Mucosa of descending colon (tissue), 3 donors: ENCODE results near the gene ABLIM2. TPM values are rescaled to one million over a fixed set of nuclear protein-coding genes. Genes with fewer than 3 reads are reported as not detected.

Experiments
- ATAC-seq: fragments of 200-7000 bp; cut with Tn5 transposase; one replicate; pipeline ENCODE4 v1.9.1; 2020; ENCODE audit warnings: mild to moderate bottlenecking, moderate library complexity
- DNase-seq, 3 donors: peaks; one replicate each; pipeline ENCODE4 v3.0.0-alpha.2; 2020
- H3K36me3 ChIP-seq: fragments of 200-600 bp; one replicate; pipeline ENCODE4 v1.8.0; 2021; ENCODE audit warnings: low read depth, mild to moderate bottlenecking
- H3K4me1 ChIP-seq: fragments of 200-600 bp; one replicate; pipeline ENCODE4 v1.8.0; 2021; ENCODE audit warnings: low read depth, mild to moderate bottlenecking
- H3K4me3 ChIP-seq: fragments of 200-600 bp; one replicate; pipeline ENCODE4 v1.8.0; 2021; ENCODE audit warnings: mild to moderate bottlenecking
- H3K9me3 ChIP-seq: fragments of 200-600 bp; one replicate; pipeline ENCODE4 v1.8.0; 2021; ENCODE audit warnings: mild to moderate bottlenecking
- intact Hi-C, 2 donors: fragments of 100-400 bp; cut with DNase I in 1 of 2; cut with micrococcal nuclease in 1 of 2; formaldehyde crosslinking; loops; one replicate each; pipeline versions ENCODE4 v1.11.0 to v1.11.1; 2022; cut with DNase I, micrococcal nuclease
- total RNA-seq, 3 donors: library from RNA; stranded (reverse); fragmentation: NEBNext Ultra II Directional in 2 of 3; extraction: Animal tissue kit (Norgen Biotek cat#: 25700) in 2 of 3; gene quantifications; one replicate each; pipeline versions ENCODE4 v1.2.1 to v1.2.4, GENCODE V29; 2021 to 2023
- TF ChIP-seq, protein P1 (sequence below): fragments of 200-600 bp; IDR thresholded peaks from one replicate; pipeline ENCODE4 v1.8.0; 2022; ENCODE audit warnings: antibody characterized with exemption, mild to moderate bottlenecking
- donor health status: DM: no; HTN: no; CAD: no; lungs with moderate emphysema.
- donor health status: DM: no; HTN: no; CAD: no.
- donor health status: DM: no; HTN: yes; CAD: no.

Gene ABLIM2
- total RNA-seq, 3 donors from 2014 or later: 15.0 to 15.8 (median 15.5) TPM

DNA sequence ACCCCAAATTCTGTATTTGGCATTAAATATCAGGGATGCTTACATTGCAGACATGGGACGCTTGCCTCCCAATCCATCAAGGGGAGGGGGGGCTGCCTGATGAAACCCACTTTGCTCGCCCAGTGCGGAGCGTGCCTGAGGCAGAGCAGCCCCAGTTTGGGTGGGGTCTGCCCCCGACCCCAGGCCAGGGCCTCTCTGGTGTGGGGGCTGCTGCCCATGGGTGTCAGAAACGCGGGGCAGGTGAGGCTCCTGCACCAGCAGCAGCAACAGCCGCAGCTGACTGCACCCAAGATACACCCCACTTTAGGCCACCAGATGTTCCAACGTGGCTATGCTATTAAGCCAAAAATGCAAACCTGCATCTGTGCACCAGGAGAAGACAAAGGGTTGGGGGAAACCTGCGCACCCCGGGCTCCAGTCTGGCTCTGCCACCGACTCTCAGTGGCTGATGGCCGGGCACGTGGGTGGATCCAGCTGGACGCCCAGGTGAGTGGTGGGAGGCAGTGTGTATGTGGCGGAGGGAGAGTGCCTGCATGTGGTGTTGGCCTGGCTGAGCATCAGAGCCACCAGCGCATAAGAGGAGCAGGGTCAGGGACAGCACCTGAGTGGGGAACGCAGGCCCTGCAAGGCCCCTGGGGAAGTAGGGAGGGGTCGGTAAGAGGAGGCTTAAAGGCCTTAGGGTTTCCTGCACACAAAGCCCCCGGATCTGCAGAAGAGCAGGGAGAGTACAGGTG lies 86.2 kb downstream of the ABLIM2 start:
- no peaks in the 10 kb centered on the region for H3K9me3 ChIP-seq
- peak in 1 of 3 donors; percentile 8 for DNase-seq
- no peaks in the 10 kb centered on the region for H3K36me3 ChIP-seq
- ATAC-seq: no peak
- intact Hi-C loops: no loop called here
- TF ChIP-seq, protein P1, sequence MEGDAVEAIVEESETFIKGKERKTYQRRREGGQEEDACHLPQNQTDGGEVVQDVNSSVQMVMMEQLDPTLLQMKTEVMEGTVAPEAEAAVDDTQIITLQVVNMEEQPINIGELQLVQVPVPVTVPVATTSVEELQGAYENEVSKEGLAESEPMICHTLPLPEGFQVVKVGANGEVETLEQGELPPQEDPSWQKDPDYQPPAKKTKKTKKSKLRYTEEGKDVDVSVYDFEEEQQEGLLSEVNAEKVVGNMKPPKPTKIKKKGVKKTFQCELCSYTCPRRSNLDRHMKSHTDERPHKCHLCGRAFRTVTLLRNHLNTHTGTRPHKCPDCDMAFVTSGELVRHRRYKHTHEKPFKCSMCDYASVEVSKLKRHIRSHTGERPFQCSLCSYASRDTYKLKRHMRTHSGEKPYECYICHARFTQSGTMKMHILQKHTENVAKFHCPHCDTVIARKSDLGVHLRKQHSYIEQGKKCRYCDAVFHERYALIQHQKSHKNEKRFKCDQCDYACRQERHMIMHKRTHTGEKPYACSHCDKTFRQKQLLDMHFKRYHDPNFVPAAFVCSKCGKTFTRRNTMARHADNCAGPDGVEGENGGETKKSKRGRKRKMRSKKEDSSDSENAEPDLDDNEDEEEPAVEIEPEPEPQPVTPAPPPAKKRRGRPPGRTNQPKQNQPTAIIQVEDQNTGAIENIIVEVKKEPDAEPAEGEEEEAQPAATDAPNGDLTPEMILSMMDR: no peak
- H3K4me1 ChIP-seq: no peaks in the 10 kb centered on the region
- no peak overlapping the region for H3K4me3 ChIP-seq

DNA sequence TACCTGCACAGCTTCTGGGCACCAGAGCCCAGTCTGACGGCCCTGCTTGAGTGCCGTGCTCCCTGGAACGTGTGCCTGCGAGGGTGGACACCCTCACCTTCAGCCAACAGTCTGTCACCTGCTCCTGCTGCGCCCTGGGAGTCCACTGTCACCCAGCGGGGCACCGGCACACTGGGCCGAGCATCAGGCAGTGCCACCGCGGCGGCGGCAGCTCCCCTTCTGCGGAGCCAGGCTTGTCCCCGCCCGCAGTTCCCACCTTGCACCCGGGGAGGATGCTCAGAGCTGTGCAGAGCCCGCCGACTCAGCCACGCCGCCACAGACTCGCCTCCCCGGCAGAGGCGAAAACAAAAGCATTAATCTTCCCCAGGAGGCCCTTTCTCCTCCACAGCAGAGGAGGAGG lies 86.8 kb downstream of the ABLIM2 start:
- DNase-seq (peak in 1 of 3 donors; percentile 8), ATAC-seq (no peak)
- TF ChIP-seq, protein P1: no peak
- Histone ChIP-seq H3K36me3 (no peaks in the 10 kb centered on the region), H3K4me1 (no peaks in the 10 kb centered on the region), H3K9me3 (no peaks in the 10 kb centered on the region), H3K4me3 (no peak overlapping the region)
- intact Hi-C loops: no loop called here

DNA sequence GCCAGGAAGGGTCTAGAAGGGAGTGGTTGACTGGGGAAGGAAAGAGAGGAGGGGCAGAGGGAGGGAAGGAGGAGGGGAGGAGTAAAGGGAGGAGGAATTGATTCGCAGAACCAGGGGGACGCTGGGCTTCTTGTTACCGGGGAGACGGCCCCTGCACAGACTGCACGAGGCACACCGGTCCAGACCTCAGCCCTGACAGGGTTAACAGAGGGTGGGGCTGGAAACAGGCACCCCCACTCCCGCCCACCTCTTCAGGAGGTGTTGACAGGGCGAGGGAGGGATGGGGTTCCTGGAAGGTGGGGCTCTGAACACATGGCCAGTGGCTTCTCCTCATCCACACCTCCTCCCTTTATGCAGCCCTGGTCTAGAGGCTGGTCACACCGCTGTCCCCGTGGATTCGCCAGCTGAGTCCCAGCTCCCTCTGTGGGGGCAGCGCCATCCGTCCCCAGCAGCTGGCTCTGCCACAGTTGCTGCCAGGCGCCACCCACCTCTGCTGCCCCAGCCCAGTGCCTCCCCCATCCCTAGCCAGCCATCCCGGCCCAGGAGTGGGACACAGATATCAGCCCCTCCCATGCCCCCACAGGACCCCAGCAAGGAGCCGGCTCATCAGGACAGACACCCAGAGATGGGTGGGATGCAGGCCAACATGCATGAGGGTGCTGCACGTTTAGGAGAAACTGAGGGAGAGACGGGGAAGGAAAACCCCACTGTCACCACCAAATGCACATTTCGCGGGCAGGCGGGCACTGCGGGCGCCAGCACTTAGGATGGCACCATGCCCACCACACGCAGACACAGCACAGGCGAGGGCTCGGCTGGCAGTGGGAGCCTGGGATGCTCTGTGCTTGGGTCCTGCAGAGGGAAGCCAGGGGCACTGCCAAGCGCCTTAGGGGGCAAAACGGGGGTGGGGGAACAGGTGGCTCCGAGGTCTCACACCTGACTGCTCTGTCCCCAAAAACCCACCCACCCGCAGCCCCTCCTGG lies 87.6 kb downstream of the ABLIM2 start:
- no peaks in the 10 kb centered on the region for H3K9me3 ChIP-seq
- H3K4me1 ChIP-seq: no peaks in the 10 kb centered on the region
- ATAC-seq: no peak
- DNase-seq: peak in 1 of 3 donors; percentile 15
- no peak overlapping the region for H3K4me3 ChIP-seq
- intact Hi-C loops: no loop called here
- TF ChIP-seq, protein P1: no peak
- H3K36me3 ChIP-seq: no peaks in the 10 kb centered on the region

DNA sequence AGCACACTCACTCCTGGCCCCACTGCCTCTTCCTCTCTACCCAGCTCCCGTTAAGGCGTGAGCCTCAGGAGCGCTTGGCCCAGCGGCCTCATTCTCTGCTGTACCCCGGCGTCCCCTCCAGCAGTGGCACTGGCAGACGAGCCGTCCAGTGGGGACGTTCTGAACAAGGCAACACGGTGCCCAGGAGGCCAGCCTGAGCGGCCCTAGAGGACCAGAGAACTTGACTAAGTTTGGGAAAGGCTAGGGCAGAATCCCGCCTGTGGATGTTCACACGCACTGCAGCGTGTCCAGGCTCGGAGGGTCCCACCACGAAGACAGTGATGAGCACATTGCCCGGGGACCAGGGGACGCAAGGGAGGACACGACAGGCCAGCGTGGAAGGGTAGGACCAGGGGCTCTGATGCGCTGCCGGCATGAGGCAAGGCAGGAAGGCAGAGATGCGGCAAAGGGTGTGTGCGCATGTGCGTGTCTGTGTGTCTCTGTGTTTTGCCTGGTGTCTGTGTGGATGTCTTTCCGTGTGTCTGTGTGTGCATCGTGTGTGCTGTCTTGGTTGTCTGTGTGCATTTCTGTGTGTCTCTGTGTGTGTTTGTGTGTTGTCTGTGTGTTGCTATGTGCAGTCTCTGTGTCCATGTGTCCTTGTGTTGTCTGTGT lies 89.4 kb downstream of the ABLIM2 start:
- intact Hi-C loops: no loop called here
- TF ChIP-seq, protein P1: no peak
- Histone ChIP-seq H3K9me3 (peaks cover 14% of the 10 kb centered on the region), H3K4me1 (no peaks in the 10 kb centered on the region), H3K4me3 (no peak overlapping the region), H3K36me3 (no peaks in the 10 kb centered on the region)
- ATAC-seq (no peak), DNase-seq (no peak)
